Gastrocnemius medialis (tissue), 4 donors: Measurements from ENCODE around the gene USO1. TPM values are rescaled to one million over a fixed set of nuclear protein-coding genes. Genes with fewer than 3 reads are reported as not detected.

Experiments
- ATAC-seq, 2 donors: fragments of 150-250 bp; one replicate each; pipeline ENCODE4 v1.9.1; 2016
- DNase-seq, 2 donors: peaks; one replicate each; pipeline ENCODE4 v3.0.0-alpha.2; 2019
- H3K27ac ChIP-seq, 4 donors: fragments of 200-600 bp; sonication (generic); 1 replicate in 1 of 4; 2 replicates in 3 of 4; pipeline ENCODE4 v1.5.1; 2016 to 2018; ENCODE audit warnings: mild to moderate bottlenecking in 2 of 4, moderate library complexity in 1 of 4
- H3K27me3 ChIP-seq, 3 donors: fragments of 200-600 bp; sonication (generic) in 2 of 3; 1 replicate in 1 of 3; 2 replicates in 2 of 3; pipeline versions ENCODE4 v1.5.1 to v1.6.0; 2016 to 2019; ENCODE audit warnings: mild to moderate bottlenecking in 1 of 3, moderate library complexity in 1 of 3
- H3K36me3 ChIP-seq, 2 donors: fragments of 200-600 bp; sonication (generic) in 1 of 2; one replicate each; pipeline ENCODE4 v1.5.1; 2017 to 2018
- H3K4me1 ChIP-seq, 2 donors: fragments of 200-600 bp; sonication (generic) in 1 of 2; one replicate each; pipeline ENCODE4 v1.5.1; 2016 to 2017; ENCODE audit warnings: mild to moderate bottlenecking in 2 of 2
- H3K4me3 ChIP-seq, 4 donors: fragments of 200-600 bp; sonication (generic) in 3 of 4; 1 replicate in 1 of 4; 2 replicates in 3 of 4; pipeline ENCODE4 v1.5.1; 2016 to 2019; ENCODE audit warnings: mild to moderate bottlenecking in 2 of 4
- H3K9me3 ChIP-seq, 3 donors: fragments of 200-600 bp; sonication (generic) in 2 of 3; 1 replicate in 1 of 3; 2 replicates in 2 of 3; pipeline ENCODE4 v1.5.1; 2016 to 2019
- CTCF ChIP-seq, 5 experiments: fragments of 450-650 bp in 3 of 5; fragments of 200-600 bp in 2 of 5; sonication (generic) in 2 of 5; IDR thresholded peaks in 4 of 5; conservative IDR thresholded peaks in 1 of 5; 1 replicate in 4 of 5; 2 replicates in 1 of 5; pipeline ENCODE4 v1.5.1; 2016 to 2019; ENCODE audit warnings: antibody characterized with exemption in 5 of 5, mild to moderate bottlenecking in 3 of 5, moderate library complexity in 3 of 5
- POLR2A ChIP-seq, 2 donors: fragments of 450-650 bp; IDR thresholded peaks; one replicate each; pipeline ENCODE4 v1.6.1; 2017; ENCODE audit warnings: antibody characterized with exemption in 2 of 2, mild to moderate bottlenecking in 2 of 2, moderate library complexity in 2 of 2
- in situ Hi-C, 4 donors: fragments of 200-750 bp; cut with MboI; loops; one replicate each; pipeline versions ENCODE4 v1.15.0 to v1.8.0; 2017; ENCODE audit warnings: low sequenced_read_pairs in 4 of 4
- intact Hi-C: fragments of 100-400 bp; cut with DNase I; formaldehyde crosslinking; loops from one replicate; pipeline ENCODE4 v1.15.1; 2023; ENCODE audit warnings: low total_unique reads
- total RNA-seq, 4 donors: library from RNA; depleted of rRNA; stranded (reverse); fragments of >200 nt; gene quantifications; one replicate each; pipeline versions ENCODE4 v1.1.0 to v1.2.3, GENCODE V29; 2016

Gene USO1
- total RNA-seq, 4 donors from 2014 or later, result 213 to 328 (median 254) TPM

DNA sequence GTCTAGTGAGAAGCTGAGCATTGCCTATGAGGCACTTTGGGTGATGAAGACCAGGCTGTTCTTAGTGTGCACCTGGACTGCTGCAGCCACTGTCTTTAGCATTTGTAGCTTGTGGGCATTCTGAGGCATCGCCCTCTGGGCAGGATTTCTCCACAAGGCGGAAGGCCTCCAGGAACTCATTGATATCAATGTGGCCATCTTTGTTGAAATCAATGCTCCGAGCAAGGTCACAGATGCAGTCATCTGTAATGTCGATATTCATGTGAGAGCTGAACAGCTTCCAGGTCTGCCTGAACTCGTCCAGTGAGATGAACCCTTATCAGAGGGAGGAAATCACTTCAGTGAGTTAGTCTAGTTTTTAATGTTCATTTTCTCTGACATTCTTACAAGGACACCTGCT lies 136.2 kb downstream of the USO1 start:
- Histone ChIP-seq H3K9me3 (no peaks in the 10 kb centered on the region), H3K36me3 (no peaks in the 10 kb centered on the region), H3K27me3 (no peaks in the 10 kb centered on the region)

More for the DNA sequence above, 136.2 kb downstream of the USO1 start:
- H3K27ac ChIP-seq, result no peak overlapping the region
- intact Hi-C loops, result no loop called here
- in situ Hi-C loops, result no loop called here
- no peak overlapping the region for H3K4me3 ChIP-seq
- TF ChIP-seq CTCF (IDR thresholded peaks at IDR 0.05 in 4 of 5, conservative IDR thresholded peaks at IDR 0.05 in 1 of 5) (no peak), POLR2A (IDR thresholded peaks at IDR 0.05) (no peak)
- DNase-seq, result no peak
- H3K4me1 ChIP-seq, result no peaks in the 10 kb centered on the region
- no peak for ATAC-seq

Other genes with a start within 250 kb of the USO1 start
- gene RCHY1, start 210.2 kb upstream of the USO1 start, total RNA-seq, result 10 to 100 TPM; 14.0 to 18.7 (median 15.8) TPM
- 10 to 100 TPM in 3 of 4 donors, 1 to 10 TPM in 1; 6.0 to 27.3 (median 13.9) TPM for gene THAP6, start 210.1 kb upstream of the USO1 start, total RNA-seq
- gene ODAPH, start 168.5 kb upstream of the USO1 start, total RNA-seq, result not detected
- gene CDKL2, start 94.0 kb upstream of the USO1 start, total RNA-seq, result not detected
- gene G3BP2, start 51.2 kb upstream of the USO1 start, total RNA-seq, result 100 to 1,000 TPM; 123 to 226 (median 132) TPM
- under 1 TPM in 1 of 4 donors, not detected in 3; 0.13 TPM for gene PPEF2, start 177.9 kb downstream of the USO1 start, total RNA-seq
- gene NAAA, start 216.4 kb downstream of the USO1 start, total RNA-seq, result 10 to 100 TPM; 18.5 to 69.8 (median 42.3) TPM